A549 (cell line): ENCODE results near the gene SHLD1.

Experiments used
- BHLHE40 ChIP-seq: IDR thresholded peaks from 2 replicates; pipeline ENCODE4 v1.6.1; 2012; ENCODE audit warnings: low read depth, low read length, inconsistent platforms
- EP300 ChIP-seq, 2 experiments: fragments of >200 bp; sonication (Bioruptor Twin); formaldehyde crosslinking; IDR thresholded peaks; 2 replicates in 1 of 2; 3 replicates in 1 of 2; pipeline ENCODE4 v1.6.1; 2016 to 2017
- HDAC2 ChIP-seq: fragments of 200-600 bp; sonication (generic); IDR thresholded peaks from 2 replicates; pipeline ENCODE4 v1.6.1; 2016
- HOXA7 ChIP-seq: fragments of 250-450 bp; sonication (Bioruptor Pico); IDR thresholded peaks from 2 replicates; pipeline ENCODE4 v1.5.0; 2020; ENCODE audit warnings: mild to moderate bottlenecking, moderate library complexity
- KDM5A ChIP-seq: fragments of 200-600 bp; sonication (generic); IDR thresholded peaks from 2 replicates; pipeline ENCODE4 v1.6.1; 2016; ENCODE audit warnings: antibody characterized with exemption, mild to moderate bottlenecking
- POLR2A ChIP-seq: IDR thresholded peaks from 2 replicates; pipeline ENCODE4 v1.6.1; 2012; ENCODE audit warnings: mild to moderate bottlenecking, low read length
- ZNF302 ChIP-seq: fragments of 250-450 bp; sonication (Bioruptor Pico); IDR thresholded peaks from 2 replicates; pipeline ENCODE4 v1.9.0; 2021; ENCODE audit warnings: inconsistent platforms, mild to moderate bottlenecking, moderate library complexity
- TF ChIP-seq, protein P1 (sequence below): fragments of 150-350 bp; IDR thresholded peaks from 2 replicates; pipeline ENCODE4 v1.6.1; 2014; ENCODE audit warnings: low read depth, mild to moderate bottlenecking, low read length
- TF ChIP-seq, protein P2 (sequence below): fragments of >200 bp; sonication (Bioruptor Twin); formaldehyde crosslinking; IDR thresholded peaks from 3 replicates; pipeline ENCODE4 v1.5.1; 2016
- TF ChIP-seq, protein P3 (sequence below): fragments of 250-450 bp; sonication (Bioruptor Pico); IDR thresholded peaks from 2 replicates; pipeline ENCODE4 v1.5.0; 2020; ENCODE audit warnings: low read depth, mild to moderate bottlenecking, moderate library complexity
- TF ChIP-seq, protein P4 (sequence below): IDR thresholded peaks from 2 replicates; pipeline ENCODE4 v1.6.1; 2012

DNA sequence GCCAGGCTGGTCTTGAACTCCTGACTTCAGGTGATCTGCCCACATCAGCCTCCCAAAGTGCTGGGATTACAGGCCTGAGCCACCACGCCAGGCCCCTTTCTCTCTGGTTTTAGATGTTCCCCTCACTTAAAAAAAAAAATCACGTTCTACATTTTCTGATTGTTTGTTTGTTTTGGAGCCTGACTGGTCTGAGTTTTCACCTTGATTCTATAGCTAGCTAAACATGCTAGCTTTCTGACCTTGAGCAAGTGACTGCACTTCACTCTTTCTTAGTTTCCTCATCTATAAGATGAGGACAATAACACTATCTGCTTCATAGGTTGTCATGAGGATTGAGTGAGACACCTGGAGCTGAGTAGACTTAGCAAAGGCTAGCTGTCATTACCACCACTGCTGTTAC, 43.7 kb downstream of the SHLD1 start:
- TF ChIP-seq, protein P1, sequence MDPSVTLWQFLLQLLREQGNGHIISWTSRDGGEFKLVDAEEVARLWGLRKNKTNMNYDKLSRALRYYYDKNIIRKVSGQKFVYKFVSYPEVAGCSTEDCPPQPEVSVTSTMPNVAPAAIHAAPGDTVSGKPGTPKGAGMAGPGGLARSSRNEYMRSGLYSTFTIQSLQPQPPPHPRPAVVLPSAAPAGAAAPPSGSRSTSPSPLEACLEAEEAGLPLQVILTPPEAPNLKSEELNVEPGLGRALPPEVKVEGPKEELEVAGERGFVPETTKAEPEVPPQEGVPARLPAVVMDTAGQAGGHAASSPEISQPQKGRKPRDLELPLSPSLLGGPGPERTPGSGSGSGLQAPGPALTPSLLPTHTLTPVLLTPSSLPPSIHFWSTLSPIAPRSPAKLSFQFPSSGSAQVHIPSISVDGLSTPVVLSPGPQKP: no peak
- TF ChIP-seq EP300 (IDR thresholded peaks at IDR 0.05) (no peak), POLR2A (no peak), ZNF302 (CRISPR knock-in tag) (no peak), KDM5A (no peak), HOXA7 (no peak), BHLHE40 (no peak), HDAC2 (no peak)
- TF ChIP-seq, protein P2, sequence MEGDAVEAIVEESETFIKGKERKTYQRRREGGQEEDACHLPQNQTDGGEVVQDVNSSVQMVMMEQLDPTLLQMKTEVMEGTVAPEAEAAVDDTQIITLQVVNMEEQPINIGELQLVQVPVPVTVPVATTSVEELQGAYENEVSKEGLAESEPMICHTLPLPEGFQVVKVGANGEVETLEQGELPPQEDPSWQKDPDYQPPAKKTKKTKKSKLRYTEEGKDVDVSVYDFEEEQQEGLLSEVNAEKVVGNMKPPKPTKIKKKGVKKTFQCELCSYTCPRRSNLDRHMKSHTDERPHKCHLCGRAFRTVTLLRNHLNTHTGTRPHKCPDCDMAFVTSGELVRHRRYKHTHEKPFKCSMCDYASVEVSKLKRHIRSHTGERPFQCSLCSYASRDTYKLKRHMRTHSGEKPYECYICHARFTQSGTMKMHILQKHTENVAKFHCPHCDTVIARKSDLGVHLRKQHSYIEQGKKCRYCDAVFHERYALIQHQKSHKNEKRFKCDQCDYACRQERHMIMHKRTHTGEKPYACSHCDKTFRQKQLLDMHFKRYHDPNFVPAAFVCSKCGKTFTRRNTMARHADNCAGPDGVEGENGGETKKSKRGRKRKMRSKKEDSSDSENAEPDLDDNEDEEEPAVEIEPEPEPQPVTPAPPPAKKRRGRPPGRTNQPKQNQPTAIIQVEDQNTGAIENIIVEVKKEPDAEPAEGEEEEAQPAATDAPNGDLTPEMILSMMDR: no peak
- TF ChIP-seq, protein P3, sequence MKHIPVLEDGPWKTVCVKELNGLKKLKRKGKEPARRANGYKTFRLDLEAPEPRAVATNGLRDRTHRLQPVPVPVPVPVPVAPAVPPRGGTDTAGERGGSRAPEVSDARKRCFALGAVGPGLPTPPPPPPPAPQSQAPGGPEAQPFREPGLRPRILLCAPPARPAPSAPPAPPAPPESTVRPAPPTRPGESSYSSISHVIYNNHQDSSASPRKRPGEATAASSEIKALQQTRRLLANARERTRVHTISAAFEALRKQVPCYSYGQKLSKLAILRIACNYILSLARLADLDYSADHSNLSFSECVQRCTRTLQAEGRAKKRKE: no peak
- TF ChIP-seq, protein P4, sequence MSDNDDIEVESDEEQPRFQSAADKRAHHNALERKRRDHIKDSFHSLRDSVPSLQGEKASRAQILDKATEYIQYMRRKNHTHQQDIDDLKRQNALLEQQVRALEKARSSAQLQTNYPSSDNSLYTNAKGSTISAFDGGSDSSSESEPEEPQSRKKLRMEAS: no peak
